Prostate gland (tissue), 2 donors: ENCODE measurements around the gene TRIM24. TPM values are rescaled to one million over a fixed set of nuclear protein-coding genes. Genes with fewer than 3 reads are reported as not detected.

Experiments used
- DNase-seq: peaks from one replicate; pipeline ENCODE4 v3.0.0-alpha.2; 2019; ENCODE audit warnings: low spot score
- H3K27ac ChIP-seq, 2 donors: fragments of 200-600 bp; sonication (generic); 2 replicates each; pipeline ENCODE4 v1.5.1; 2017 to 2019
- H3K27me3 ChIP-seq: fragments of 200-600 bp; sonication (generic); replicated peaks from 2 replicates; pipeline ENCODE4 v1.5.1; 2019; ENCODE audit not compliant: insufficient read depth
- H3K36me3 ChIP-seq, 2 donors: fragments of 200-600 bp; sonication (generic); 1 replicate in 1 of 2; 2 replicates in 1 of 2; pipeline versions ENCODE4 v1.5.1 to v1.8.1; 2017 to 2019
- H3K4me1 ChIP-seq: fragments of 200-600 bp; sonication (generic); replicated peaks from 2 replicates; pipeline ENCODE4 v1.5.1; 2019
- H3K4me3 ChIP-seq, 2 donors: fragments of 200-600 bp; sonication (generic); 2 replicates each; pipeline ENCODE4 v1.5.1; 2017 to 2019
- H3K9me3 ChIP-seq: fragments of 200-600 bp; sonication (generic); 2 replicates; pipeline ENCODE4 v1.5.1; 2017
- CTCF ChIP-seq, 4 experiments: fragments of 200-600 bp in 2 of 4; fragments of 450-650 bp in 2 of 4; sonication (generic) in 2 of 4; IDR thresholded peaks; 1 replicate in 3 of 4; 2 replicates in 1 of 4; pipeline ENCODE4 v1.5.1; 2016 to 2019; ENCODE audit warnings: antibody characterized with exemption in 4 of 4, mild to moderate bottlenecking in 2 of 4, moderate library complexity in 2 of 4
- POLR2A ChIP-seq: fragments of 450-650 bp; IDR thresholded peaks from one replicate; pipeline ENCODE4 v1.6.1; 2016; ENCODE audit warnings: antibody characterized with exemption, mild to moderate bottlenecking
- POLR2AphosphoS5 ChIP-seq: sonication (generic); formaldehyde crosslinking; IDR thresholded peaks from one replicate; pipeline ENCODE4 v1.6.1; 2017; ENCODE audit warnings: antibody characterized with exemption
- WGBS: methylation state at CpG from one replicate; pipeline ENCODE4 v1.1.5; 2018; 5-methylcytosine and 5-hydroxymethylcytosine counted together
- intact Hi-C: fragments of 100-400 bp; cut with DNase I; formaldehyde crosslinking; loops from one replicate; pipeline ENCODE4 v1.14.2; 2022
- total RNA-seq, 2 donors: library from RNA; depleted of rRNA; stranded (reverse); fragments of >200 nt; gene quantifications; one replicate each; pipeline ENCODE4 v1.1.0, GENCODE V29; 2016

TRIM24 gene
- total RNA-seq, 2 donors from 2014 or later = 38.9 to 42.6 TPM

GRCh38 chr7:138602451-138602850 lies 142.4 kb downstream of the TRIM24 start:
- 62% methylated on average over 1 of the region's 1 CpG for WGBS
- no peaks in the 10 kb centered on the region for H3K36me3 ChIP-seq
- H3K9me3 ChIP-seq = no peaks in the 10 kb centered on the region
- H3K27ac ChIP-seq = no peak overlapping the region
- DNase-seq = no peak
- no peaks in the 10 kb centered on the region for H3K4me1 ChIP-seq
- no peaks in the 10 kb centered on the region for H3K27me3 ChIP-seq
- TF ChIP-seq CTCF (IDR thresholded peaks at IDR 0.05) = no peak
- no peak for TF ChIP-seq POLR2AphosphoS5
- TF ChIP-seq POLR2A = no peak
- H3K4me3 ChIP-seq = no peak overlapping the region
- intact Hi-C loops = no loop called here

- Histone ChIP-seq H3K27me3 (no peaks in the 10 kb centered on the region), H3K4me1 (no peaks in the 10 kb centered on the region), H3K4me3 (no peak overlapping the region), H3K27ac (no peak overlapping the region), H3K36me3 (no peaks in the 10 kb centered on the region), H3K9me3 (no peaks in the 10 kb centered on the region)
- no peak for DNase-seq
- intact Hi-C loops = no loop called here
- 88% methylated on average over 8 of the region's 8 CpGs for WGBS
- TF ChIP-seq CTCF (IDR thresholded peaks at IDR 0.05) = no peak
- no peak for TF ChIP-seq POLR2AphosphoS5
Observed at GRCh38 chr7:138603549-138604318, 143.7 kb downstream of the TRIM24 start.

GRCh38 chr7:138606236-138606635 lies 146.2 kb downstream of the TRIM24 start:
- 94% methylated on average over 3 of the region's 3 CpGs for WGBS
- DNase-seq = no peak
- intact Hi-C loops = no loop called here

GRCh38 chr7:138607216-138608126 lies 147.4 kb downstream of the TRIM24 start:
- H3K4me3 ChIP-seq = no peak overlapping the region
- no peaks in the 10 kb centered on the region for H3K4me1 ChIP-seq
- intact Hi-C loops = no loop called here
- H3K36me3 ChIP-seq = no peaks in the 10 kb centered on the region
- no peaks in the 10 kb centered on the region for H3K27me3 ChIP-seq
- no peaks in the 10 kb centered on the region for H3K9me3 ChIP-seq
- WGBS = 86% methylated on average over 11 of the region's 11 CpGs
- DNase-seq = no peak
- TF ChIP-seq POLR2A (no peak), POLR2AphosphoS5 (no peak), CTCF (IDR thresholded peaks at IDR 0.05) (no peak)
- no peak overlapping the region for H3K27ac ChIP-seq

More at GRCh38 chr7:138606236-138606635, 146.2 kb downstream of the TRIM24 start:
- Histone ChIP-seq H3K4me1 (no peaks in the 10 kb centered on the region), H3K4me3 (no peak overlapping the region), H3K27ac (no peak overlapping the region), H3K27me3 (no peaks in the 10 kb centered on the region), H3K36me3 (no peaks in the 10 kb centered on the region), H3K9me3 (no peaks in the 10 kb centered on the region)
- TF ChIP-seq CTCF (IDR thresholded peaks at IDR 0.05) (no peak), POLR2AphosphoS5 (no peak), POLR2A (no peak)
